Stomach (tissue), 4 donors: ENCODE results near the gene ARPC1B.

Source experiments
- EP300 ChIP-seq: sonication (generic); formaldehyde crosslinking; IDR thresholded peaks from one replicate; pipeline ENCODE4 v1.6.1; 2017; ENCODE audit warnings: antibody characterized with exemption
- POLR2A ChIP-seq, 4 donors: fragments of 450-650 bp; IDR thresholded peaks; one replicate each; pipeline ENCODE4 v1.6.1; 2016; ENCODE audit warnings: antibody characterized with exemption in 4 of 4, control low read depth in 2 of 4, mild to moderate bottlenecking in 1 of 4, moderate library complexity in 1 of 4
- POLR2AphosphoS5 ChIP-seq, 3 donors: sonication (generic); formaldehyde crosslinking; IDR thresholded peaks; one replicate each; pipeline ENCODE4 v1.6.1; 2016; ENCODE audit warnings: antibody characterized with exemption in 3 of 3
- TF ChIP-seq, protein P1 (sequence below), 7 experiments: fragments of 450-650 bp in 4 of 7; fragments of 200-600 bp in 3 of 7; sonication (generic) in 3 of 7; IDR thresholded peaks; one replicate each; pipeline ENCODE4 v1.5.1; 2016 to 2019; ENCODE audit warnings: antibody characterized with exemption in 7 of 7, control low read depth in 2 of 7, mild to moderate bottlenecking in 1 of 7

DNA sequence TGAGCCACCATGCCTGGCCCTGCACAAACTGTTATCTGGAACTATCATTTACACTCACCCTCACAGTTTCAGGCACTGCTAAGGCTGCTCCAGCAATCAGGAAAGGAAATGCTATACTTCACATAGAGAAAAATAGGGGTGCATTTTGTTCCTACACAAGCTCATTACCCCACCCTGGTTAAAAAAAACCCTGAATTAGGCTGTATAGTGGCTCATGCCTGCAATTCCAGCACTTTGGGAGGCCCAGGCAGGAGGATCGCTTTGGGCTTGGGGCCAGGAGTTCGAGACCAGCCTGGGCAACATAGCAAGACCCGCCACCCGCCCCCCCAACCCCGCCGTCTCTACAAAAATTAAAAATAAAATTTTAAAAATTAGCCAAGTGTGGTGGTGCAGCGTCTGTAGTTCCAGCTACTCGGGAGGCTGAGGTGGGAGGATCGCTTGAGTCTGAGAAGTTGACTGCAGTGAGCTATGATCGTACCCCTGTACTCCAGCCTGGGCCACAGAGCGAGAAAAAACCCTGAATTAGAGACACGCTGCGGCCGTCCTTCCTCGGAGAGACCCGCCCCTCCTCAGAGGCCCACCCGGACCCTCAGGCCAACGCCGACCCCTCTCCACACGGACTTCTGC, 63.5 kb downstream of the ARPC1B start:
- TF ChIP-seq, protein P1, sequence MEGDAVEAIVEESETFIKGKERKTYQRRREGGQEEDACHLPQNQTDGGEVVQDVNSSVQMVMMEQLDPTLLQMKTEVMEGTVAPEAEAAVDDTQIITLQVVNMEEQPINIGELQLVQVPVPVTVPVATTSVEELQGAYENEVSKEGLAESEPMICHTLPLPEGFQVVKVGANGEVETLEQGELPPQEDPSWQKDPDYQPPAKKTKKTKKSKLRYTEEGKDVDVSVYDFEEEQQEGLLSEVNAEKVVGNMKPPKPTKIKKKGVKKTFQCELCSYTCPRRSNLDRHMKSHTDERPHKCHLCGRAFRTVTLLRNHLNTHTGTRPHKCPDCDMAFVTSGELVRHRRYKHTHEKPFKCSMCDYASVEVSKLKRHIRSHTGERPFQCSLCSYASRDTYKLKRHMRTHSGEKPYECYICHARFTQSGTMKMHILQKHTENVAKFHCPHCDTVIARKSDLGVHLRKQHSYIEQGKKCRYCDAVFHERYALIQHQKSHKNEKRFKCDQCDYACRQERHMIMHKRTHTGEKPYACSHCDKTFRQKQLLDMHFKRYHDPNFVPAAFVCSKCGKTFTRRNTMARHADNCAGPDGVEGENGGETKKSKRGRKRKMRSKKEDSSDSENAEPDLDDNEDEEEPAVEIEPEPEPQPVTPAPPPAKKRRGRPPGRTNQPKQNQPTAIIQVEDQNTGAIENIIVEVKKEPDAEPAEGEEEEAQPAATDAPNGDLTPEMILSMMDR (IDR thresholded peaks at IDR 0.05): no peak
- TF ChIP-seq EP300: no peak
- TF ChIP-seq POLR2A (IDR thresholded peaks at IDR 0.05): no peak
- no peak for TF ChIP-seq POLR2AphosphoS5 (IDR thresholded peaks at IDR 0.05)
